Omental fat pad (tissue), 4 donors: ENCODE data around the gene EPHB4. TPM values are rescaled to one million over a fixed set of nuclear protein-coding genes. Genes with fewer than 3 reads are reported as not detected.
A peak's percentile ranks its signal among the peaks of the same experiment; 100 is the strongest.

ENCODE experiments used
- ATAC-seq: fragments of 150-250 bp; one replicate; pipeline ENCODE4 v1.9.1; 2016; ENCODE audit warnings: mild to moderate bottlenecking, moderate library complexity; ENCODE audit not compliant: low FRiP score
- DNase-seq: peaks from one replicate; pipeline ENCODE4 v3.0.0-alpha.2; 2019; ENCODE audit warnings: low spot score
- CTCF ChIP-seq, 3 donors: fragments of 450-650 bp; IDR thresholded peaks; one replicate each; pipeline ENCODE4 v1.5.1; 2016 to 2017; ENCODE audit warnings: antibody characterized with exemption in 3 of 3, mild to moderate bottlenecking in 3 of 3, moderate library complexity in 2 of 3
- total RNA-seq, 4 donors: library from RNA; depleted of rRNA; stranded (reverse); fragments of >200 nt; gene quantifications; one replicate each; pipeline ENCODE4 v1.1.0, GENCODE V29; 2016

The EPHB4 gene
- total RNA-seq, 4 donors from 2014 or later = 24.3 to 73.5 (median 37.4) TPM

GRCh38 chr7:100806276-100806675 lies 21.0 kb downstream of the EPHB4 start:
- DNase-seq (no peak), ATAC-seq (no peak)
- no peak for TF ChIP-seq CTCF (IDR thresholded peaks at IDR 0.05)

GRCh38 chr7:100804681-100805431 lies 22.5 kb downstream of the EPHB4 start:
- ATAC-seq (no peak), DNase-seq (no peak)
- no peak for TF ChIP-seq CTCF (IDR thresholded peaks at IDR 0.05)

- DNase-seq (no peak), ATAC-seq (no peak)
- TF ChIP-seq CTCF (IDR thresholded peaks at IDR 0.05) = no peak
Observed at GRCh38 chr7:100803398-100804161, 23.7 kb downstream of the EPHB4 start.

- DNase-seq (no peak), ATAC-seq (no peak)
- no peak for TF ChIP-seq CTCF (IDR thresholded peaks at IDR 0.05)
Observed at GRCh38 chr7:100802951-100803350, 24.4 kb downstream of the EPHB4 start.

GRCh38 chr7:100801833-100802568 lies 25.3 kb downstream of the EPHB4 start:
- TF ChIP-seq CTCF (IDR thresholded peaks at IDR 0.05) = no peak
- DNase-seq (no peak), ATAC-seq (no peak)

GRCh38 chr7:100799037-100799896 lies 28.1 kb downstream of the EPHB4 start:
- peak in 1 of 3 donors; percentile 45 for TF ChIP-seq CTCF (IDR thresholded peaks at IDR 0.05)
- DNase-seq (no peak), ATAC-seq (peak; percentile 67)
